Measurements from ENCODE around the gene NEK6. TPM values are rescaled to one million over a fixed set of nuclear protein-coding genes. Genes with fewer than 3 reads are reported as not detected.

NEK6 gene
- polyA plus RNA-seq, 1 donor from 2014 or later = 76.2 TPM

- peaks cover 40 to 80% (median 46%) of the 10 kb centered on the region in 3 donors for H3K4me1 Mint-ChIP-seq
- peak overlapping the region in 2 of 3 donors; percentile 25 to 88 for H3K27ac Mint-ChIP-seq
- no peaks in the 10 kb centered on the region for H3K36me3 Mint-ChIP-seq
- no peaks in the 10 kb centered on the region for H3K27me3 Mint-ChIP-seq
- H3K4me3 Mint-ChIP-seq = peak overlapping the region in 1 of 4 donors; percentile 22
- no peaks in the 10 kb centered on the region for H3K9me3 Mint-ChIP-seq
These were observed 13.9 kb downstream of the NEK6 start for GRCh38 chr9:124271660-124272059.

DNA sequence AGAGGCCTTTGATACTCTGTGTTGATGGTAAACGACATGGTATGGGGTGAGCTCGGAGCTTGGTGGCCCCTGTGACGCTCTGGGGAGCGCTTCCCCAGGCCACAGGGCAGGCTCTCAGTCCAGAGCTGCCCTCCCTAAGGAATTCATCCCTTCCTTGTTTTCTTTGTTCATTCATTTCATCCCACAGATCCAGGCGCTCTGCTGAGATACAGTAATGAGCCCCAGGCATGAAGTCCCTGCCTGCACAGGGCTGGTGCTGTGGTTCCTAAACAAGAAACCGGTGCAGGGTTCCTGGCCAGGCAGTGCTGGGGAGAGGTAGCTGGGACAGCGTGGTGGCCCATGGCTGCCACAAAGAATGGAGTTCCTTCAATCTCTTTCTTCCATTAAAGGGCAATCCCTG, 14.4 kb downstream of the NEK6 start:
- Mint-ChIP-seq H3K36me3 (no peaks in the 10 kb centered on the region), H3K9me3 (no peaks in the 10 kb centered on the region), H3K27me3 (no peaks in the 10 kb centered on the region), H3K27ac (peak overlapping the region in 2 of 3 donors; percentile 25 to 88), H3K4me1 (peaks cover 37 to 79% (median 49%) of the 10 kb centered on the region in 3 donors), H3K4me3 (no peak overlapping the region)

DNA sequence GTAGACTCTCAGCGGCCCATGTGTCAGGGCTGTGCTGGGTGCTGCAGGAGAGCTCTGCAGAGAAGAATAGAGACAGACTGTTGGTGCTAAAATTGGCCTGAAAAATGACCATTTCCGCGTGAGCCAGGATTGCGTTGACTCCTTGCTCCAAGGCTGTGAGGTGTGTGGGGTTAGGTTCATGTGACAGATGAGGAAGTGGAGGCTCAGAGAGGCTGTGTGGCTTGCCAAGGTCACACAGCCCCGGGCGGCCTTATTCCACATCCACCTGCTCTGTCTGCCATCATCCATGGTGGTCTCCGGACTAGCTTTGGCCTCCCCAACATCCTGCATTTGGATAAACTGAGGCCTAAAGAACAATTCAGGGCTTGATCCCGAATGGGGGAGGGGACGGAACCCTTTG, 15.2 kb downstream of the NEK6 start:
- Mint-ChIP-seq H3K36me3 (no peaks in the 10 kb centered on the region), H3K27ac (peak overlapping the region; percentile 13 to 73 (median 23)), H3K4me3 (peak overlapping the region in 1 of 4 donors; percentile 66), H3K9me3 (no peaks in the 10 kb centered on the region), H3K27me3 (no peaks in the 10 kb centered on the region), H3K4me1 (peaks cover 34 to 76% (median 45%) of the 10 kb centered on the region in 3 donors)

- peaks cover 31 to 72% (median 46%) of the 10 kb centered on the region in 3 donors for H3K4me1 Mint-ChIP-seq
These were observed 15.8 kb downstream of the NEK6 start for GRCh38 chr9:124273427-124274160.

GRCh38 chr9:124274226-124274625, 16.5 kb downstream of the NEK6 start:
- peak overlapping the region in 1 of 4 donors; percentile 55 for H3K4me3 Mint-ChIP-seq
- peaks cover 29 to 67% (median 44%) of the 10 kb centered on the region in 3 donors for H3K4me1 Mint-ChIP-seq
- H3K27ac Mint-ChIP-seq = peak overlapping the region in 2 of 3 donors; percentile 25 to 67
- H3K27me3 Mint-ChIP-seq = no peaks in the 10 kb centered on the region
- H3K9me3 Mint-ChIP-seq = no peaks in the 10 kb centered on the region
- no peaks in the 10 kb centered on the region for H3K36me3 Mint-ChIP-seq

More at GRCh38 chr9:124273427-124274160, 15.8 kb downstream of the NEK6 start:
- Mint-ChIP-seq H3K27me3 (no peaks in the 10 kb centered on the region), H3K4me3 (peak overlapping the region in 2 of 4 donors; percentile 23 to 66), H3K27ac (peak overlapping the region; percentile 43 to 73 (median 67)), H3K36me3 (no peaks in the 10 kb centered on the region), H3K9me3 (no peaks in the 10 kb centered on the region)

GRCh38 chr9:124274738-124275137, 17.0 kb downstream of the NEK6 start:
- H3K36me3 Mint-ChIP-seq = peaks cover 2% of the 10 kb centered on the region
- peak overlapping the region in 1 of 3 donors; percentile 25 for H3K27ac Mint-ChIP-seq
- no peaks in the 10 kb centered on the region for H3K9me3 Mint-ChIP-seq
- peak overlapping the region in 2 of 4 donors; percentile 60 to 78 for H3K4me3 Mint-ChIP-seq
- H3K27me3 Mint-ChIP-seq = no peaks in the 10 kb centered on the region
- peaks cover 29 to 69% (median 44%) of the 10 kb centered on the region in 3 donors for H3K4me1 Mint-ChIP-seq

DNA sequence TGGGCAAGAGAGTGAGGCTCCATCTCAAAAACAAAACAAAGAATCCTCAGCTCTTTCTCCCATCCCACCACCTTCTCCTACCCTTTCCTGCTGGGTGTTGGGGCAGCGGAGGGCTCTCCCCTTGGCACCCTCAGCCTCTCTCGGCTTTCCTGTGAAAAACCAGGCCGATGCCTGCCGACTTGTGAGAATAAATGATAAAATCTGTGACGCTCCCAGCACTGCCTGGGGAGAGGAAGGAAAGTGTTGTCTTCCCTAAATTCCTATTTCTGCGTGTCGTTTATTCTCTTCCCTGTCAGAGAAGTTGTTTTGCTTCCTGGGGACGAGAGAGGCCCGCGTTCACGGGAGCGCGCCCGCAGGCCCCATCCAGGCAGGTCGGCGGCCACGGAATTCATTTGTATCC, 19.7 kb downstream of the NEK6 start:
- H3K27me3 Mint-ChIP-seq = no peaks in the 10 kb centered on the region
- H3K36me3 Mint-ChIP-seq = peaks cover 4% of the 10 kb centered on the region
- H3K4me3 Mint-ChIP-seq = no peak overlapping the region
- peak overlapping the region; percentile 78 to 86 (median 78) for H3K27ac Mint-ChIP-seq
- peaks cover 37 to 70% (median 53%) of the 10 kb centered on the region in 3 donors for H3K4me1 Mint-ChIP-seq
- H3K9me3 Mint-ChIP-seq = no peaks in the 10 kb centered on the region

GRCh38 chr9:124278054-124278540, 20.3 kb downstream of the NEK6 start:
- Mint-ChIP-seq H3K9me3 (no peaks in the 10 kb centered on the region), H3K27ac (peak overlapping the region; percentile 78 to 86 (median 78)), H3K27me3 (no peaks in the 10 kb centered on the region), H3K4me1 (peaks cover 43 to 67% (median 50%) of the 10 kb centered on the region in 3 donors), H3K4me3 (peak overlapping the region in 1 of 4 donors; percentile 22), H3K36me3 (peaks cover 4% of the 10 kb centered on the region)

GRCh38 chr9:124279531-124280175, 21.9 kb downstream of the NEK6 start:
- peak overlapping the region in 2 of 3 donors; percentile 53 to 78 for H3K27ac Mint-ChIP-seq
- H3K4me3 Mint-ChIP-seq = peak overlapping the region in 3 of 4 donors; percentile 26 to 85 (median 70)
- H3K27me3 Mint-ChIP-seq = no peaks in the 10 kb centered on the region
- H3K9me3 Mint-ChIP-seq = no peaks in the 10 kb centered on the region
- H3K36me3 Mint-ChIP-seq = peaks cover 4% of the 10 kb centered on the region
- H3K4me1 Mint-ChIP-seq = peaks cover 43 to 62% (median 48%) of the 10 kb centered on the region in 3 donors

DNA sequence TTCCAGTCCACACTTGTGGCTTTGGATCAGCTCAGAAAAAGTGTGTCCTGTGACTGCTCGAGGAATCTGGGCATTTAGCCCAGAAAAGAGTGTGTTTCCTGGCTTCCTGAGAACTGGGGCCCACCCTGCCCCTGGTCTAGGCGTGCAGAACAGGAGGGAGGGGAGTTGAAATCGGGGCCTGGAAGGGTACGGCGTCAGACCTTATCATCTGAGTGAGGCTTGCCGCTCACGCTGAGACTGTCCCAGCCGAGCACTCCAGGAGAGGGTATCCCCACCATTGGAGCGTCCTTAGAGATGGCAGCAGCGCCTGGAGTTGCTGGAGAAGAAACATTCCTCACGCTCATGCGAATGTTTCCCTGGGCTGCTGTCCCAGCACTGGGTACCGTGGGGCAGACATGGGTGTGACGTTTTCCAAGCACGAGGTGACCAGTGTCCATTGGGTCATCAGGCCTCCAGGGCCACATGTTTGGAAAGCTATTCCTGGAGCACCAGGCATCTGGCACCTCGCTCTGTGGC, 22.5 kb downstream of the NEK6 start:
- Mint-ChIP-seq H3K27me3 (no peaks in the 10 kb centered on the region), H3K4me3 (peak overlapping the region in 1 of 4 donors; percentile 45), H3K4me1 (peaks cover 43 to 60% (median 47%) of the 10 kb centered on the region in 3 donors), H3K27ac (peak overlapping the region in 2 of 3 donors; percentile 28 to 91), H3K36me3 (peaks cover 4% of the 10 kb centered on the region), H3K9me3 (no peaks in the 10 kb centered on the region)

DNA sequence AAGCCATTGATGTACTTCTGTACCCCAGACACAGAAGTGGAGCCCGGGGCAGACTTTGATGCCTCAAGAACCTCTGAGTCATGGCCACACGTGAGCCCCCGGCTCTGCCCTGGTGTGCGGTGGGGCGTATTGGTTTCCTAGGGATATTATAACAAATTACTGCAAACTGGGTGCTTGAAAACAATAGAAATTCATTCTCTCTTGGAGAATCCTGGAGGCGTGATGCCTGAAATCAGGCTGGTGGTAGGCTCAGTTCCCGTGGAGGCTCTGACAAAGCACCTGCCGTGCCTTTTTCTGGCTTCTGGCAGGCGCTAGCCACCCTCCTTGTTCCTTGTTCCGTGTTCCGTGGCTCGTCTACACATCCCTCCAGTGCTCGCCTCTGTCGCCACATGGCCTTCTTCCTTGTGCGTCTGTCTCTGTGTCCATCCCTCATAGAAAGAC, 24.2 kb downstream of the NEK6 start:
- H3K9me3 Mint-ChIP-seq = no peaks in the 10 kb centered on the region
- H3K27ac Mint-ChIP-seq = peak overlapping the region; percentile 80 to 90 (median 87)
- peaks cover 49 to 60% (median 54%) of the 10 kb centered on the region in 3 donors for H3K4me1 Mint-ChIP-seq
- peak overlapping the region; percentile 11 to 84 (median 60) for H3K4me3 Mint-ChIP-seq
- peaks cover 4% of the 10 kb centered on the region for H3K36me3 Mint-ChIP-seq
- peaks cover 2% of the 10 kb centered on the region for H3K27me3 Mint-ChIP-seq

- Mint-ChIP-seq H3K4me1 (peaks cover 51 to 63% (median 60%) of the 10 kb centered on the region in 3 donors), H3K4me3 (peak overlapping the region in 3 of 4 donors; percentile 72 to 91 (median 84)), H3K9me3 (no peaks in the 10 kb centered on the region), H3K27me3 (peaks cover 2% of the 10 kb centered on the region), H3K36me3 (peaks cover 4% of the 10 kb centered on the region), H3K27ac (peak overlapping the region; percentile 80 to 90 (median 89))
These were observed 24.9 kb downstream of the NEK6 start for GRCh38 chr9:124282442-124283227.

GRCh38 chr9:124283228-124283814, 25.6 kb downstream of the NEK6 start:
- Mint-ChIP-seq H3K27ac (peak overlapping the region; percentile 43 to 89 (median 72)), H3K27me3 (peaks cover 2% of the 10 kb centered on the region), H3K9me3 (no peaks in the 10 kb centered on the region), H3K36me3 (peaks cover 4% of the 10 kb centered on the region), H3K4me1 (peaks cover 47 to 63% (median 55%) of the 10 kb centered on the region in 3 donors), H3K4me3 (peak overlapping the region in 3 of 4 donors; percentile 17 to 91 (median 72))
